Erythroblast (primary cell): Measurements from ENCODE around the gene HPSE.

Experiments
- GATA1 ChIP-seq: IDR thresholded peaks from 2 replicates; pipeline ENCODE4 v1.6.1; 2011; ENCODE audit warnings: low read depth, mild to moderate bottlenecking, control low read depth, low read length, moderate library complexity
- POLR2A ChIP-seq: IDR thresholded peaks from 2 replicates; pipeline ENCODE4 v1.6.1; 2011; ENCODE audit warnings: mild to moderate bottlenecking, low read length

DNA sequence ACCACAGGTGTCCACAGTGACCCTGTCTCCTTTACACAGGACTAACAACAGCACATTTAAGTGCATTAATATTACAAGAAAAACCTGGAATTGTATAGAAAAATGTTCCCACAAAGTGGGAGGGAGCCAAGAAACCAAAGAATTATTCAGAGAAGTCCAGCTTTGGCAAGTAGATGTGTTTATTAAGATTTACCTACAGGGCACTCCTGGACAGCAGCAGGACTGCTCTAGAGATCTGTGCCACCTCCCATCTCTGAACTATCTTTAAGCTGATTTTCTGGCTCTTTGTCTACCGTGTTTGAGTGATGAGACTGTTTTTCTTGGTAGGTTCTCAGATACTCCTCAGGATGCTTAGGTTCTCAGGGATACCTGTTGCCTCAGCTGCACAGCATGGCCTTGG, 38.3 kb upstream of the HPSE start:
- no peak for TF ChIP-seq POLR2A
- no peak for TF ChIP-seq GATA1
